T-helper 1 cell (primary cell): ENCODE data around the gene C2orf49.

Experiments
- DNase-seq, 5 donors: peaks; one replicate each; pipeline ENCODE4 v3.0.0-alpha.2; 2012 to 2020
- total RNA-seq, 4 donors: gene quantifications; one replicate each; lab custom pipeline; 2026; lab: John Stamatoyannopoulos, UW

C2orf49 gene
- total RNA-seq = 23.3 to 34.0 (median 28.6) reads per million in 4 donors

DNA sequence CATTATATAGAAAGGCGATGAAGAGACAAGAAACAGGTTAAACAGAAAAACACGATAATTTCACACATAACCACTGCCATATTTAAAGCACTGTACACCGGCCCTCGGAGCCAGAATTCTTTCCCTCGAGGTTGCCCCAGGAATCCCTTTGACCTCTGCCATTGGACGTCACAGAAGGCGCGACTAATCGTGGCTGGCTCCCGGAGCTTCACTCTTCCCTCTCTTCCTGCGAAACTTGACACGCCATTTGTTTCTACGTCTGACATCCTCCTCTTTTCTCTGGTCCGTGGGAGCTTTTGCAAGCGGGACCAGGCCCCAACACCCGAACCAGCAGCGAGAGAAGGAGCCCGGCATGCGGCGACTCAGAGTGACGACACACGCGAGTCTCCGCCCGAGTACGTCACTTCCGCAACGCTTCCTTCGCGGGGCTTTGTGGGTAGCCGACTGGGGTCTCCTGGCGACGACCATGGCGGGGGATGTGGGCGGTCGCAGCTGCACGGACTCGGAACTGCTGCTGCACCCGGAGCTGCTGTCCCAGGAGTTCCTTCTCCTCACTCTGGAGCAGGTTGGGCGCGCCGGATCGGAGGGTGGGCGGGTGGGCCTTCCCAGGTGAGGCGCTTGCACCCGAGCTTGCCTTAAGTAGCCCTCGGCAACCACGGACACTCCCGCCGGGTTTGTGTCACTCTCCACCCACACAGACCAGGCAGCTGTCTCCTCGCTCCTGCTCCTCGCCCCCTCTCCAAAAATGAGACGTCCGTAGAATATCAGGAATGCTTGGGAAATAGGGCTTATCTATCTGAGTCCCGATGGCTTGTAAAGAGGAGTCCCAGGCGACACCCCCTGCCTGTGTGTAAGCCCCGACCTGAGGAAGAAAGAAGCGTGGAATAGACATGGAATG is at the start of gene C2orf49:
Gene C2orf49 (plus strand): TSS at position 419 of the 898 bp plus-strand sequence. CDS start 48 bp downstream, at position 467.
- DNase-seq = peak; percentile 72 to 89 (median 83)

DNA sequence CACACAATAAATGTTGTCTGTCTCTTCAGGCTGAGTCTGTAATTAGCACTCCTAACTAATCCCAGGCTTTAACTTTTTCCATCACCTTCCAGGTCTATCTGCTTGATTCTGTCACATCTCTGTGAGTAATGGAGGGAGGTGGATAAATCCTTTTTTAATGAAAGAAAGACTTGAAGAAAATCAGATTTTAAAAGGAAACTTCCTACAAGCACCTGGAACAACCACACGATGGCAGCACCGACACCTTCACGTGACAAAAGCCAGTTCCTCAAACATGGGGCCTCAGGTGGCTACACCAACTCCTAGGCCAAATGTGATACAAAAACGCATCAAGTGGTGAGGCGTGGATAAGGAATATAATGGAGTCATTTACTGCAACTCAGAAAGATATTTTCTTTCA is 49.6 kb upstream of the C2orf49 start:
- DNase-seq = peak in 2 of 5 donors; percentile 8 to 32

DNA sequence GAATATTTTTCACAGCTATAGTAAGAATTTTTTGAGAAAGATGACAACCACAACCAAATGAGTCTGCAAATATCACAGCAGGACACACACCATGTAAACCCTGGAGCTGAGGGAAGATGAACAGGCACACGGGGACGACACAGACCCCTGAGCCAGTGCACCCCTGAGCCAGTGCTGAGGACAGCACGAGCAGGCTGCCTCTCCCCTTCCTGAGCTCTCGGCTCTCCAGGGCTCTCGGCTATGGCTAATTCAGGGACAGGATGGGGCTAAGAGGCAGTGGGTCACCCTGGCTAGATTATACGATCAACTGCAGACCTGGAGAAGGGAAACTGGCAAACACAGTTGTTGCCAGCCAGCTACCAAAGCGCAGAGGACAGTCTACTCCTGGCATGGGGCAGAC is 49.2 kb upstream of the C2orf49 start:
- no peak for DNase-seq

DNA sequence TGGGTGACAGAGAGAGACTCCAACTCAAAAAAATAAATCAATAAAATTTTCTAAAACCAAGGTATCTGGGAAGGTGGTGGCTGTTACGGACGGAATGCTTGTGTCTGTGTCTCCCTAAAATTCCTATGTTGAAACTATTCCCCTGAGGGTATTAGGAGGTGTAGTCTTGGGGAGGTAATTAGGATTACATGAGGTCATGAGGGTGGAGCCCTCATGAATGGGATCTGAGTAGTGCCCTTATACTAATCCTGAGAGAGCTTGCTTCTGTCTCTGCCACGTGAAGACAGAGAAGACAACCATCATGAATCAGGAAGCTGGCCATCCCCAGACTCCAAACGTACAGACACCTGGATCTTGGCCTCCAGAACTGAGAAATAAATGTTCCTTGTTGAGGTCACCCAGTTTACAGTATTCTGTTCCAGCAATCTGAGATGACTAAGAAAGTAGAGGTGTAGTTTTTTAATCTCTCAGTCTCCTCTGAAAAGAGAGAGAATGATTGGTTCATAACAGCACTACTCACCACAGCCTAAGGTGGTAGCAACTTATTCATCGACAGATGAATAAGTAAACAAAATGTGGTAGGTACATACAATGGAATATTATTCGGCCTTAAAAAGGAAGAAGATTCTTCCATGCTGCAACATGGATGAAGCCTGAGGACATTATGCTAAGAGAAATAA is 46.2 kb upstream of the C2orf49 start:
- DNase-seq = no peak

DNA sequence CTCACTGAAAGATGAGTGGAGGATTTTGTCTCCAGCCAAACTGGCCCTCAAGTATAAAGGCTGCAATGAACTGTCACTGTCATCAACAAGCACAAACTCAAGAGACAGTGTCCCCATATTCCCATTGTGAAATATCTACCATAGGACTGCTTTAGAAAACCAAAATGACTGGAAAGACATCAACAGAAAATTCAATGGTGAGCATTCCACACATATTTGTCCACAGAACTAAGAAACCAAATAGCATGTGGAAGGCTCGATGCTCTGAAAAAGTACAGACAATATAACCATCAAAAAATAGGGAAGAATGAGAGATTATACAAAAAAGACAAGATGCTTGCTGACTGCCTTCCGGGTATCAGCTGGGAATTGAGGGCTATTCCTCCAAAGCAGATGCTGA is 45.4 kb upstream of the C2orf49 start:
- DNase-seq = no peak

DNA sequence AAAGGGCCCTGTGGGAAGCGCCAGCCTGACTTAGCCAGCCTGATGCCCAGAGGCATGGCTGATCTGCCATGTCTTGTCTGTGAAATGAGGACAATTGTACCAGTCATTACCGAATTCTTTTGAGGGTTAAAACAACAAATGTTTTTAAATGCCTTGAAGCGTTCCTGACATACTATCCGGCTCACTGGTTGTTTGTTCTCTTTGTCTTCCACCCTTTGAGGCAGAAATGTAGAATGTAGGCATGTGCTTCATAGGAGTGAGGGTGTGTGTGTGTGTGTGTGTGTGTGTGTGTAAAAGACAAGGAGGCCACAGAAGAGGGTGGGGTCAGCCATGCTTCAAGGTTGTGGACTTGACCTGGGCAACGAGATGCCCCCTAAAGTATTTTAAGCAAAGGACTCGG is 43.3 kb upstream of the C2orf49 start:
- DNase-seq = no peak

DNA sequence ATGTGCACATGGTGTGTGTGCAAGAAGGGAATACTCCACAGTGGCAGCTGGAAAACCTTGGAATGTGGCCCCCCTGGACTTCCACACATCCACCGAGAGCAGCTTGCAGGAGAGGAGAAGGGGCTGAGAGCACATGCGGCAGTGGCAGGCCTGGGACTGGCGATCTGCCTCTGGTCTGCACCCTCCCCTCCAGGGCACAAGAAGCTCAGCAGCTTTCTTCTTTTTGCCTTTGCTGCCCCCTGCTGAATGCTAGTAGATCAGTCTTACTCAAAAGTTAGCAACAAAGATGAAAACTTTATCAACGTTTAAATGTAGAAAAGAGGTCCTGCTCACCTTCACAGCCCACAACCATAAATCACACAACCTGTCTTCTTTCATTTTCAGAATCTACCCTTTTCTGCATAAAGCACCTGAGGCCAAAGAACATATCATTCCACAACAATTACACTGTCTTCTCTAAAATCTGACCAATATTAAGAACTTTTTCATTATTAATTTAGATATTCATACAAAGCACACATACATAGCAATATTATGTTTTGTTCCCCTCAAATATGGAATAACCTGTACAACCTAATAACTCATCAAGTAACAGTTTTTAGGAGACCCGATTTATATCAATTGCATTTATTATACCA is 42.4 kb upstream of the C2orf49 start:
- DNase-seq = peak in 1 of 5 donors; percentile 18

DNA sequence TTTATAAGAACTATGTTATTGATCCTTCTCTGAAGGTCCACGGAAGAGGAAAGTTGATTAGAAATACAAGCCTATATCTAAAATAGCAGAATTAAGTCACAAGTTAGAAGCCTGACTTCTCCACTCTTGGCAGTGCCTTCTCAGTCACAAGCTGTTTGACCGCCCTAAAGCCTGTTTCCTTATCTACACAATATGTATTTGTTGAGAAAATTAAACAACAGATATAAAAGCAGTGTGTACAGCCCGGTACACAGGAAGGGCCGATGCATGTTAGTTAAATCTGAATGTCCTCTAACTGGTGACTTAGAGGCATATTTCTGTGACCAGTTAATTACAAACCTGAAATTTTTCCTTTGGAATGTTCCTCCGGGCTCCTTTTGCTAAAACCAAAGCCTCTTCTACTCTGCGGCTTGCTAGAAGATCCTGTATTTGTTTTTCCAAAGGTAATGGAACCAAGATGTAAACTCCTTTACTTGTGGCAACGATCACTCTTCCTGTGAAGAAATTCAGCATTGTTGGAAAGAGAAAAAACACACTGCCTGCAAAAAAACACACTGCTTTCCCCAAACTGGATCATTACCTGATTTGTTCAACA is 41.2 kb upstream of the C2orf49 start:
- no peak for DNase-seq

DNA sequence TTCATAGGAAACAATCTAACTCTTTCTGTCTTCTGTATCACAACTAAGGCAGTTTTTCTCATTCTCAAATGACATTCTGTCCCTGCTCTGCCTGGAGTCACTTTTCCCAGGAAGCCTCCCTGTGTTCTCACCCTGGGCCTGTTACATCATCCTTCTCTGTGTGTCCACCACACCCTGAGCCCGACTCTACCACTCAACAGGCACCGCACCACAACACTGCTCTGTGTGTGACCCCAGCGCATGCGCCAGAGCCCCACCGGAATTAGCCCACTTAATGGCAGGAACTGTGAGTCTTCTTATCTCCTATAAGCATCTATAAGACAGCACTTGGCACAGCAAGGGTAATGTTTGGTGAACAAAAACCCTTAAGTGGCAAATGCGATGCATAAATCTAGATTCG is 40.1 kb upstream of the C2orf49 start:
- no peak for DNase-seq

DNA sequence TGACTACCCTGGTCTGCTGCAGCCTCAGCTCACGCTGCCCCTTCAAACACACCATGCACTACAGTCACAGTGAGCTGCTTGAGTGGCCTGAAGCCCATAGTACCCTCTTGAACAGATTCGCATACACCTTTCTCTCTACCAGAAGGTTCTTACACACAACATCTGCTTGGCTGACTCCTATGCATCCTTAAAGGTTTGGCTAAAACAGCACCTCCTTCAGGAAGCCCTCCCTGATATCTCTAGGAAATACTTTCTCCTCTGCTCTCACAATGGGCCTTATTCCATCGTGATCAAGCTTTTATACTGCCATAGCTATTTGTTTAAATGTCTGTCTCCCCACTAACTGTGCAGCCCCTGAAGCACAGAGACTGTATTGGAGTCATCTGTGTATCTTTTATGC is 39.3 kb upstream of the C2orf49 start:
- no peak for DNase-seq

DNA sequence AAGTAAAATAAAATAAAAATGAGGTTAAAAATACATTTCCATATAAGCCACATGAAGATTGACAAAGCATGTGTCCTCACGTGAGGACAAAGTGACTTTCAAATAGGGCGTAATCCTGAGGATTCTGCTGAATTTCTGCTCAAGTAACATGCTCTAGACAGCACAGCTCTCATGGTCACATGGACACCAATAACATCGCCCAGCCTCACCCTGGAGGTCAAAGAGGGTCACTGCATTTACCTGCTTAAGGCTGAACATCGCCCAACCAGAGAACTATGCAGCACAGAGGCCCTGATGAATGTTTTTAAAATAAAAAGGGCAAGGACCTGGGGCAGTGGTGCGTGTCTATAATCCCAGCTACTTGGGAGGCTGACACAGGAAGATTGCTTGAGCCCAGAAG is 38.0 kb upstream of the C2orf49 start:
- no peak for DNase-seq

DNA sequence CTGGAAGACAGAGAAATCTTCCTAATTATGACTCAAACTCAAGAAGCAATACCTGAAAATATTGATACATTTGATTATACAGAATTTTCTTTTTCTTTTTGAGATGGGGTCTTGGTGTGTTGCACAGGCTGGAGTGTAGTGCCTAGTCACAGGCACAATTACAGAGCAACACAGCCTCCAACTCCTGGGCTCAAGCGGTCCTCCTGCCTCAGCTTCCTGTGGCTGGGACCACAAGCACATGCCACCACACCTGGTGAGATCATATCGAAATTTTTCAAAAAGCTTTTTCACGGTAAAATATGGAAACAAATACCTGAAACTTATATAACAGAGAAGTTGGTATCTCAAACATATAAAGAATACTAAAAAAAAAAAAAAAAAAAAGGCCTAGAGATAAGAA is 35.7 kb upstream of the C2orf49 start:
- peak in 1 of 5 donors; percentile 10 for DNase-seq

DNA sequence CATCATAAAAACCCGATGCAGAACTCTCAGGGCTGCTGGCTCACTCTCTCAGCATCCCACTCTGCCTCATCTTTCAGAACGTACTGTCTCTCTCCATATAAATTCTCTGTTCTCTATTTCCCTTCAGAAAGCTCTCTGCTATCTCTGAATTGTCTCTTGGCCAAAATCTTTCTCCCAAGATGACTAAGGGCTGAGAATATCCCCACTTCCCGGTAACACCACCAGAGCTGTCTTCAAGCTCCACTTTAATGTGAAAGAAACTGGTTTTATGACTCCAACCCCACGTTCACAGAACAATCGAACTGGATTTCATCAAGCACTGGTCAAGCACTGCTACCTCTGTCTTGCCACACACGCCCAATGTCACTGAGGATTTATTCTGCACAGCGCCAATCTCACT is 30.2 kb upstream of the C2orf49 start:
- no peak for DNase-seq

DNA sequence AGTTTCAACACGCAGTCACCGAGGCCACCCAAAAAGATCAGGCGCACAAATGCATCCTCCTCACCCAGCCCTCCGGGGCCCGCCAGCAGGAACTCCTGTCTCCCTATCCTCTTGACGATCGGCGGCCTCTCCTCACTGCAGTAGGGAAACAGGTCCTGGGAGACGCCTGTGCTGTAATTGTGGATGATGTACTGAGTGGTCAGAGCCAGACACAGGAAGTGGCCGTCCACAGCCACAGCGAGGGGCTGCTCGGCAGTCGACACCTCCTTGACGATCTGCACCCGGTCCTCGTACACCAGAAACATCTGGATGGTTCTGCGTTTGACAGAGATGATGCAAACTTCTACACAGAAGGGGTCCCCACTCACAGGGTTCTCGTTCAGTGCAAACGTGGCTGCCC is 29.8 kb upstream of the C2orf49 start:
- DNase-seq = no peak

DNA sequence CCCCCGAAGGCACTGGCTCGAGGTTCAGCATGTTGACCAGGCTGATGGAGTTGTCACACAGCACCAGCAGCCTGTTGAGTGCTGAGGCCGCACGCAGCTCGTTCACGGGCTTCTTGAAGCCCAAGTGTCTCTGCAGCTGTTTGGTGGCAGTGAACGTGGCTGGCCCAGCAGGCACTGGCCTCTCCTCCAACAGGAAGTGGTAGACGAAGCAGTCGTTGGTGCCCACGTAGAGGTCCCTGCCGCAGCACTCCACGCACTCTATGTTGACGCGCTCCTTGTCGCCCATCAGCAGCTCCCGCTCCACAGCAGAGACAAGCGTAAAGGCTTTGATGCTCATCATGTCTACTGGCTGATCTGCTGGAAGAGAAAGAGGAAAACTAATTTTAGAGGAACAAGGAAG is 29.4 kb upstream of the C2orf49 start:
- DNase-seq = no peak

DNA sequence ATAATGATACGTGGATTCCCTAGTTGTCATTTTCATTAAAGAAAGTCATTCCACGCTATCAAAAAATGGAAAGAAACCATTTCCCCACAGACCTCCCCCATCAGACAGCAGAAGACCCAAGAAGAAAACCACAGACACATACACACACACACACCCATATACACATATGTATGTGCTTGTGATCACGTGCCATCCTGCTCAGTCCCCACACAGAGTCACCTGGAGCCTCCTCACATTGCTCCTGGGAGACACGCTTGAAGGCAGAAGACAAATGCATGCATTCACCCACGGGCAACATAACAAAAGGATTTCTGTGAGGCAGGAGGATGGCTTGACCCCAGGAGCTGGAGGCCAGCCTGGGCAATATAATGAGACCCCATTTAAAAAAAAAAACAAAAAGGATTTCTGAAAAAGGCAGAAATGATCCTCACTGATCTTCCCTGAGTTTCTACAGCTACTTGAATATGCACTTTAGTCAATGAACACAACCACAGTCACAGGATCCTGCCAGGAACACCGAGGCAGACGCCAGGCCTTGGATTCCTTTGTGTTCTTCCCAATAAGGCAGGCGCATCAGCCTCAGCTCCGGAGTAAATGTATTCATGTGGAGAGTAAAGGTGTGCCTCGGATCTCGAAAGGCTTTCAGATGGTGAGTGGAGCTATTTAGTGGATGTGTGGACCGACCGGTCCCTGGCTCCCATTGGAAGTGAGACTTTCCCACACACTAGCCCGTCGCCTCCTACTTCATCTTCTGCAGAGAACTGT is 28.8 kb upstream of the C2orf49 start:
- DNase-seq = no peak

DNA sequence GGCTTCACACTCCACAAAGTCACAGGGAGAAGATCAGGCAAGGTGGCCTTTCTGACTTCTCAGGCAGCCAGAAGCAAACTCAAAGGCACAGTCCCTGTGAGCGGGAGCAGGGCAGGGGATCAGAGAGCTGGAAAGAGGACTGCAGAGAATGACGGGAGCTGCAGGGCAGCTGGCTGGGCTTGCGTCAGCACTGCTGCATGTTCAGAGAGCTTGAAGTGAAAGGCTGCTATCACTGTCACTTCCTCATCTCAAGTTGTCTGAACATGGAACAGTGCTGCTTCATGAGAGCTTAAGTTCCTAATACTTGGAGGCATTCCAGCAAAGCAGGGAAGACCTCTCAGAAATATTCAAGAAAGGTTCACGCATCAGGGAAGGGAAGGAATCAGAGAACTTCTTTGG is 28.2 kb upstream of the C2orf49 start:
- no peak for DNase-seq

DNA sequence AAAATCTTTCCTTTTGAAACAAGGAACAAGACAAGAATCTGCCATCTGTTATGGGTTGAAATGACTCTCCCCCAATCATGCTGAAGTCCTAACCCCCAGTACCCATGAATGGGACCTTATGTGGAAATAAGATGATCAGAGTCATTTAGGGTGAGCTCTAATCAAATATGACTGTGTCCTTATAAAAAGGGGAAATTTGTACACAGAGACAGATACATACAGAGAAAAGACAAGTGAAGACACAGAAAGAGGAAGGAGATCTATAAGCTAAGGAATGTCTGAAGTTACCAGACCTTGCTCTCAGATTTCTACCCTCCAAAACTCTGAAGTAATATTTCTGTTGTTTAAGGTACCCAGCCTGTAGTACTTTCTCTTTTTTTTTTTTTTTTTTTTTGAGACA is 23.5 kb upstream of the C2orf49 start:
- no peak for DNase-seq

DNA sequence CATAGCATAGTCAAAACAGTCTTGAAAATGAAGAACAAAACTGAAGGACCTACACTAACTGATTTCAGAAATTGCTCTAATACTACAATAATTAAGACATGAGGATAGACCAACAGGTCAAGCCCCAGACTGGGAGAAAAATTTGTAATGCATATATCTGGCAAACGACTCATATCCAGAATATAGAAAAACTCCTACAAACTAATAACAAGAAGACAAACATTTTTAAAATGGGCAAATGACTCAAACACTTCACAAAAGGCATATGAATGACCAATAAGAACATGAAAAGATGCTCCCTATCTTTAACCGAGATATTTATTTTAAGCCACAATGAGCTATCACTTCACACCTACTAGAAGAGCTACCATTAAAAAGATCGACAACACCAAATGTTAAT is 22.0 kb upstream of the C2orf49 start:
- DNase-seq = peak in 1 of 5 donors; percentile 6

DNA sequence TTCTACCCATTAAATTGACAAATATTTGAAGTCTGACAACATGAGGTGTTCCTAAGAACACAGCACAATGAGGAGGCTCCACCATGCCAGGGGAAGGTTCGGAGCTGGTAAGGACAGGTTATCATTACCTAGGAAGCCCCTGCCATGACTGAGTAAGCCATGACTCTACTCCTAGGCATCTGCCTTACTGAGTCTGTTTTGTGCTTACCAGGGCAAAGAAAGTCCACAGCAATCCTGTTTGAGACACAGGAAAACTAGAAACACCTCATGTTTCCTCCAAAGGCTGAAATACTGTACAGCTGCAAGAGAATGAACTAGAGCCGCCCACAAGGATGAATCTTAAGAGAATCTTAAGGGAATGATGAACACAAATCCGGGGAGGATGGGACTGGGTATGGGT is 19.4 kb upstream of the C2orf49 start:
- no peak for DNase-seq

DNA sequence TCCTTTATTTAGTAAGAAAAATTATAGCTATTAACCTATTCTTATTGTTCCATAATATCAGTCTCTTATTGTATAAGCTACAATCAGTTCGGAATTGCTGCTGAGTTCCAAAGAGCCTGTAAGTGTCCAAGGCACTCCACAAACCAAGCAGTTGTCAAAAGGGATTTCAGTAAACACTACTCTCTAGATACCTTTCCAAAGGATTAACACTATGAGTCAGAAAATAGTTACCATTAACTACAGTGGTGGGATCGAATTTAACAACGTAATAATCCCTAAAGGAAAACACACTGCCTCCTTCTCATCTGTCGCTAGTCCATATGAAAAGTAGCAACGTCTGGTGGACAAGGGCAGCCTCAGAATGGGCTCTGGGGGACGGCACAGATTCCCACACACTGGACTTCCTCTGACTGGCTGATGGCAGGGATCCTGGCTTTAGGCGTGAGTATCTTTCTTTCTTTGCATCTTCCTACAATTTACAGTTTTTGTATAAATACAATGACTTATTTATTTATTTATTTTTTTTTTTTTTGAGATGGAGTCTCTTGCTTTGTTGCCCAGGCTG is 16.6 kb upstream of the C2orf49 start:
- no peak for DNase-seq
